Activated CD8-positive, alpha-beta T cell treated with anti-CD3 and anti-CD28 coated beads, Interleukin-2, amount 10 ng/mL, durations not matched to agents 7 days and 5 days (primary cell): ENCODE data around the gene LCN9. TPM values are rescaled to one million over a fixed set of nuclear protein-coding genes. Genes with fewer than 3 reads are reported as not detected.
"Not testable (repeated sequence)": the region's sequence is repeated elsewhere in the genome, so short reads cannot be mapped to it uniquely, and the experiment has no call there.

ENCODE experiments used
- ATAC-seq: fragments of 150-1000 bp; cut with Tn5 transposase; one replicate; pipeline ENCODE4 v1.10.0; 2021; ENCODE audit warnings: moderate library complexity
- CTCF ChIA-PET: fragments of 350-600 bp; sonication (Branson Sonifier 250); formaldehyde crosslinking; loops from one replicate; lab custom pipeline; 2021; ENCODE audit warnings: antibody characterized with exemption; lab: Charles Lee
- POLR2A ChIA-PET: fragments of 350-600 bp; sonication (Branson Sonifier 250); formaldehyde crosslinking; loops from one replicate; lab custom pipeline; 2021; ENCODE audit warnings: antibody characterized with exemption; lab: Charles Lee
- DNase-seq: peaks from one replicate; pipeline ENCODE4 v3.0.0-alpha.2; 2020
- H3K27ac Mint-ChIP-seq: one replicate; pipeline ENCODE4 v1.8.0; 2021; ENCODE audit warnings: mild to moderate bottlenecking, mixed read lengths
- H3K27me3 Mint-ChIP-seq: one replicate; pipeline ENCODE4 v1.8.0; 2021; ENCODE audit warnings: low read depth, mixed read lengths
- H3K36me3 Mint-ChIP-seq: one replicate; pipeline ENCODE4 v1.8.0; 2021; ENCODE audit warnings: low read depth, mixed read lengths
- H3K4me1 Mint-ChIP-seq: one replicate; pipeline ENCODE4 v1.8.0; 2021; ENCODE audit warnings: low read depth, mixed read lengths
- H3K4me3 Mint-ChIP-seq: one replicate; pipeline ENCODE4 v1.8.0; 2021; ENCODE audit warnings: mild to moderate bottlenecking, mixed read lengths
- H3K9me3 Mint-ChIP-seq: one replicate; pipeline ENCODE4 v1.8.0; 2022; ENCODE audit warnings: mixed read lengths; ENCODE audit not compliant: insufficient read depth
- total RNA-seq, 2 experiments: library from RNA; stranded (reverse); gene quantifications; one replicate each; pipeline ENCODE4 v1.2.3, GENCODE V29; 2021

The LCN9 gene
- total RNA-seq, 2 experiments from 2014 or later: not detected

DNA sequence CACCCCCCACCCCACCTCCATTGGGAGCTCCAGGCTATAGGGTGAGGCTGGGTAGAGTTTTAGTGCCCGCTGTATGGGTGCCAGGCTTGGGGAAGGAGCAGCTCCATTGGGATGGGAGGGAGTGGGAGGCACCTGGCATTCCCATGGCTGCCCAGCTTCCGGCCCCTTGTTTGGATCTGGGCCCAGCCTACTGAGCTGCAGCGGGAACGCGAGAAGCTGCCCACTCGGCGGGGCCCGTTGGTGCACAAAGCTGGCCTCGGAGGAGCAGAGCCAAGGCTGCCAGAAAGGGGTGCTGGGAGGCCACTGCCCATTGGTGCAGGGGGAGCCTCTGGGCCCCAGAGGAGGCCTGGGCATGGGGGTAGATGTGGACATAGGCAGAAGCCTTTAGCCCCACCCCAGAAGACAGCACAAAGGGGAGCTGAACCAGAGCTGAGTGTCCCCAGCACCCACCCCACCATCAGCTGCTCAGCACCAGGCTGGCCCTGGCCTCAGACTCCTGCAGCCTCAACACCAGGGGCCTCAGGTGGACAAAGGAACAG, 4.4 kb downstream of the LCN9 start:
- ATAC-seq (no peak), DNase-seq (no peak)
- ChIA-PET CTCF (no interaction called here), POLR2A (no interaction called here)
- Mint-ChIP-seq H3K9me3 (no peaks in the 10 kb centered on the region), H3K27ac (no peak overlapping the region), H3K4me3 (no peak overlapping the region), H3K27me3 (no peaks in the 10 kb centered on the region), H3K36me3 (no peaks in the 10 kb centered on the region), H3K4me1 (no peaks in the 10 kb centered on the region)

DNA sequence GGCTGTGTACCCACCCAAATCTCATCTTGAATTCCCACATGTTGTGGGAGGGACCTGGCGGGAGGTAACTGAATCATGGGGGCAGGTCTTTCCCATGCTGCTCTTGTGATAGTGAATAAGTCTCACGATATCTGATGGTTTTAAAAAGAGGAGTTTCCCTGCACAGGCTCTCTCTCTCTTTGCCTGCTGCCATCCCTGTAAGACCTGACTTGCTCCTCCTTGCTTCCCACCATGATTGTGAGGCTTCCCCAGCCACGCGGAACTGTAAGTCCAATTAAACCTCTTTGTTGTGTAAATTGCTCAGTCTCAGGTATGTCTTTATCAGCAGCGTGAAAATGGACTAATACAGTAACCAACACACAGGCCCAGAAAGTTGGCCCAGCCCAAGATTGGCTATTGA, 5.9 kb downstream of the LCN9 start:
- H3K4me1 Mint-ChIP-seq, H3K27ac Mint-ChIP-seq, H3K27me3 Mint-ChIP-seq, CTCF ChIA-PET, H3K36me3 Mint-ChIP-seq, POLR2A ChIA-PET, DNase-seq, H3K9me3 Mint-ChIP-seq, ATAC-seq, H3K4me3 Mint-ChIP-seq: not testable (repeated sequence)

DNA sequence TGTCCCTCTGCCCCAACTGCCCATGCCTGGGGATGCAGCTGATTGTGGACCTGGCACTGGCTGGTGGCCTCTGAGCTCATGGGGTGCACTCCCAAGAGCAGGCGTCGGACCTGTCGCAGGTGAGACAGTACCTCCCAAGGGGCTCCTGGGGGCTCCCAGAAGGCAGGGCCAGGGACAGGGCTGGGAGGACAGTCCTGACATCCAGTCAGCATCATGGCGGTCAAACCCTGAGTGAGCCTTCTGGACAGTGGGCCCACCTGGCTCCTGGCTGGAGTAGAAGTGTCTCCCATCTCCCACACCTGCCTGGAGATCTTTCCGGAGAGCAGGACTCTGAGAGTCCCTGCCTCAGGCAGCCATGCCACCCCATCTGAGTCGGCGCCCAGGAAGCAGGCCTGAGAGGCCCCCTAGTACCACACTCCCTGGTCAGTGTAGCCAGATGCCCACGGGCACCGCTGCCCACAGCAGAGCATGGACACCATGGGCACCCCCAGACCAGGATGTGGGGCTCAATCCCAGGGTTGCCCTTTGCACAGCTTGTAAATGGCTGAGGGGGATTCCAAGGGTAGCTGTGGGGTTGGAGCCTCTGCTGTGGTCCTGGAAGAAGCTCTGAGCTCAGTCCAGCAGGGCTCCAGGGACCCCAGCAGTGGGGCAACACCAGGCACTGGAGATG, 6.6 kb downstream of the LCN9 start:
- no peak for DNase-seq
- no peak overlapping the region for H3K27ac Mint-ChIP-seq
- CTCF ChIA-PET: no interaction called here
- POLR2A ChIA-PET: no interaction called here
- no peaks in the 10 kb centered on the region for H3K4me1 Mint-ChIP-seq
- no peak overlapping the region for H3K4me3 Mint-ChIP-seq
- ATAC-seq: no peak
- H3K36me3 Mint-ChIP-seq: no peaks in the 10 kb centered on the region
- H3K9me3 Mint-ChIP-seq: no peaks in the 10 kb centered on the region
- H3K27me3 Mint-ChIP-seq: no peaks in the 10 kb centered on the region

DNA sequence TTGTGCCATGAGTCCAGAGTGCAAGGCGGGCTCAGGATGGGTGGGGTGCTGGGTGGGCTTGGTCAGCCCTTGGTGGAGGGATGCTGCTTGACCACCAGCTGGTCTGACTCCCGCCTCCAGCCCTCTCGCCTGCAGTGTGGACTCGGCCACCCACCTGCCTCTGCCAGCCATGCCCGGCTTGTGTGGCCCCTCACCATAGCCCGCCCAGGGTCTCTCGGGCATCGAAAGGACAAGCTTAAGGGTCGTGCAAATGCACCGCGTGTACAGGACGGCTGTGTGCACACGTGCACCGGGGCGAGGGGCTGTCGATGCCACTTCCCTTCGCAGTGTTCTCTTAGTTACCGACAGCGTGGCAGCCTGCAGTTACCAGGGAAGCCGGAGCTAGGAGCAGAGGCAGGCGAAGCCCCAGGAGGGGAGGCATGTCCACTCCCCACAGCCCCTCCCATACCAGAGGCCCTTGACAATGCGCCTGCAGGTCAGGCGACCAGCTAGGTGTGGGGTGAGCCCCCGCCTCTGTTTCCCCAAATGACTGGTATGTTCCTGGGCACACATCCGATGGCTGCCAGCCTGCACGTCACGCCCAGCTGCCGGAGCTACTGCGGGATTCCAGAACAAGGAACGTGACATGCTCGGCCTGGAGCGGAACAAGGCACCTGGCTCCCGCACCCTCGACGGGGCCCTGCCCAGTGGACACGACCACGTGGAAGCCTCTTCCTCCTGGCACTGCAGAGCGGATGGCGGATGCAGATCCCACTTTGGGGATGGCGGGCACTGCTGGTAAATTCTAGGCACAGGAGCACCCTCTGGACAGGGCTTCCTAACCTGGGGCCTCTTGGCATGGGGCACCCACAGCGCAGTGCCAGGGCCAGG, 7.8 kb downstream of the LCN9 start:
- Mint-ChIP-seq H3K36me3 (no peaks in the 10 kb centered on the region), H3K27ac (no peak overlapping the region), H3K4me1 (no peaks in the 10 kb centered on the region), H3K4me3 (no peak overlapping the region), H3K27me3 (no peaks in the 10 kb centered on the region), H3K9me3 (no peaks in the 10 kb centered on the region)
- no peak for ATAC-seq
- ChIA-PET CTCF (no interaction called here), POLR2A (no interaction called here)
- DNase-seq: no peak

DNA sequence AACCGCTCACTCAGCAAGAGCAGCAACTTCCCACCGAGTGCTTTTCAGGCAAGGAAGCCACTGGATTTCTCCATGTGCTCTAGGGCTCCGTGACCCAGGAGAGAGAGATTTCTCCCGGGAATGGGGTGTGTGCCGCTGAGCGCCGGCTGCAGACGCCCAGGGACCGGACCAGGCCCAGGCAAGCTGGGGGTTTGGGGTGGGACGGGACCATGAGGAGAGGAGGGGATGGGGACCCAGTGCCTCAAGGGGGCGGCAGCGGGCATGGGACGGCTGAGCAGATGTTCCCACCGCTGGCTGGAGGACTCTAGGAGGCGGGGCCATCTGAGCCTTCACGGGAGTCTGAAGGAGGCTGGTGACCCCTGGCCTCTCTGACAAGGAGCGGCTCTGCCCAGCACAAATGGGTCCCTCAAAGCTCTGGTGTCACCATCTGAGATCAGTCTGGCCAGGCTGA, 8.5 kb downstream of the LCN9 start:
- Mint-ChIP-seq H3K9me3 (no peaks in the 10 kb centered on the region), H3K27me3 (no peaks in the 10 kb centered on the region), H3K4me1 (no peaks in the 10 kb centered on the region), H3K27ac (no peak overlapping the region), H3K36me3 (no peaks in the 10 kb centered on the region), H3K4me3 (no peak overlapping the region)
- no peak for DNase-seq
- ChIA-PET POLR2A (no interaction called here), CTCF (no interaction called here)
- no peak for ATAC-seq

DNA sequence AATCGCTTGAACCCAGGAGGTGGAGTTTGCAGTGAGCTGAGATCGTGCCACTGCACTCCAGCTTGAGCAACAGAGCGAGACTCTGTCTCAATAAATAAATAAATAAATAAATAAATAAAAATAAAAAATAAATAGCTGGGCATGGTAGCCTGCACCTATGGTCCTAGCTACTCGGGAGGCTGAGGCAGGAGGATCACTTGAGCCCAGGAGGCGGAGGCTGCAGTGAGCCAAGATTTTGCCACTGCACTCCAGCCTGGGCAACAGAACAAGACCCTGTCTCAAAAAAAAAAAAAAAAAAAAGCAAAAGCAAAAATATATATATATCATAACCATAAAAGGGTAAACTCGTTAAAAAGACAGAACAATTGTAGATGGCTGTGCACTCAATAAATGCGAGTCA, 9.7 kb downstream of the LCN9 start:
- H3K36me3 Mint-ChIP-seq, H3K4me1 Mint-ChIP-seq, CTCF ChIA-PET, H3K27me3 Mint-ChIP-seq, H3K9me3 Mint-ChIP-seq, ATAC-seq, H3K4me3 Mint-ChIP-seq, POLR2A ChIA-PET, DNase-seq, H3K27ac Mint-ChIP-seq: not testable (repeated sequence)

DNA sequence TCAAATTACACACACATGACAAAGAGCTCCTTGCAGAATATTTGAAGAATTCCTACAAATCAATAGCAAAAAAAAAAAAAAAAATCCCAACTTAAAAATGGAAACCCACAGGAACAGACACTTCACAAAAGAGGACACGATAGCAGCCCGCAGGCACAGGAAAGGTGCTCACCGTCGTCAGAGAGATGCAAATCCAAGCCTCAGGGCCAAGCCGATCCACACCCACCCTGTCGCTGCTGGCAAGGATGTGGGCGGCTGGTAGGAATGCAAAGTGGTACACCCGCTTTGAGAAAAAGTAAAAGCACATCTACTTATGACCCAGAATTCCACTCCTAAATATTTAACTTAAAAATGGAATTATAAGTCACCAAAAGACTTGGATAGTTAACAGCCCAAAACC, 10.8 kb downstream of the LCN9 start:
- H3K27ac Mint-ChIP-seq: no peak overlapping the region
- H3K4me1 Mint-ChIP-seq: no peaks in the 10 kb centered on the region
- CTCF ChIA-PET: no interaction called here
- DNase-seq (no peak), ATAC-seq (no peak)
- H3K36me3 Mint-ChIP-seq: no peaks in the 10 kb centered on the region
- no peaks in the 10 kb centered on the region for H3K9me3 Mint-ChIP-seq
- POLR2A ChIA-PET: no interaction called here
- no peak overlapping the region for H3K4me3 Mint-ChIP-seq
- H3K27me3 Mint-ChIP-seq: no peaks in the 10 kb centered on the region

DNA sequence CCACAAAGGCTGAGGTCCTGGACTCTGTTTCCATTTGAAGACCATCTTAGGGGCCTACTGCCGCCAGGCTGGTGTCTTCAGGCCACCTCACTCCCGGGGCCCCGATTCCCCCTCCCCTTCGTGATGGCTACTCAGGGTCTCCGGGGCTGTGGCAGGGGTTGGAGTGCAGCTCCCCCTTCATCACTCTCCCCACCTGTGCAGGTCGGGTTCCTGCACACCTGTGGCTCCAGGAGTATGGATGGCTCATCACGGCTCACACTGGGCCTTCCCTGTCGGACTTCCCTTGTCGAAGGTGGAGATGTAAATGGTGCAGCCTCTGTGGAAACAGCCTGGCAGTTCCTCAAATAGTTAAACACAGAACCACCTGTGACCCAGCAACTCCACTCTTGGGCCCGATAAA, 11.9 kb downstream of the LCN9 start:
- Mint-ChIP-seq H3K27ac (no peak overlapping the region), H3K36me3 (no peaks in the 10 kb centered on the region), H3K9me3 (no peaks in the 10 kb centered on the region), H3K4me3 (no peak overlapping the region), H3K4me1 (no peaks in the 10 kb centered on the region), H3K27me3 (no peaks in the 10 kb centered on the region)
- POLR2A ChIA-PET: no interaction called here
- DNase-seq (no peak), ATAC-seq (no peak)
- CTCF ChIA-PET: no interaction called here

DNA sequence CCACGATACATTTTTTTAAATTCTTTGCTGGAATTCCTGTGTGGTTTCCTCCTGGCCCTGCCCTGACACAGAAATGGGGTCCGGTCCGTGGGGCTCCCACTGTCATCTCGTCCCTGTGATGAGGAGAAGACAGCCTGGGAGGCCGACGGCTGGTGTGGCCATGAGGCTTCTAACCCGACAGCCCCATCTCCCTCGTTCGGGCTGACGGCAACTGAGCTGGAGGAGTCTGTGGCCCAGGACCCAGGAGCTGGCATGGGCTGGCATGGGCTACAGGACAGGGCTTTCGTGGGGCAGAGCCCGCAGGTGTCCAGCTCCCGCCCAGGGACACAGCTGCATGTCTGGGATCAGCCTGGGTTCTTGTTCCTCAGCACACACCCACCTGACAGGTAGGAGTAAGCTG, 13.8 kb downstream of the LCN9 start:
- no peak overlapping the region for H3K4me3 Mint-ChIP-seq
- no peak for ATAC-seq
- no peaks in the 10 kb centered on the region for H3K36me3 Mint-ChIP-seq
- no peak overlapping the region for H3K27ac Mint-ChIP-seq
- H3K4me1 Mint-ChIP-seq: no peaks in the 10 kb centered on the region
- no peak for DNase-seq
- ChIA-PET POLR2A (no interaction called here), CTCF (no interaction called here)
- no peaks in the 10 kb centered on the region for H3K9me3 Mint-ChIP-seq
- no peaks in the 10 kb centered on the region for H3K27me3 Mint-ChIP-seq

DNA sequence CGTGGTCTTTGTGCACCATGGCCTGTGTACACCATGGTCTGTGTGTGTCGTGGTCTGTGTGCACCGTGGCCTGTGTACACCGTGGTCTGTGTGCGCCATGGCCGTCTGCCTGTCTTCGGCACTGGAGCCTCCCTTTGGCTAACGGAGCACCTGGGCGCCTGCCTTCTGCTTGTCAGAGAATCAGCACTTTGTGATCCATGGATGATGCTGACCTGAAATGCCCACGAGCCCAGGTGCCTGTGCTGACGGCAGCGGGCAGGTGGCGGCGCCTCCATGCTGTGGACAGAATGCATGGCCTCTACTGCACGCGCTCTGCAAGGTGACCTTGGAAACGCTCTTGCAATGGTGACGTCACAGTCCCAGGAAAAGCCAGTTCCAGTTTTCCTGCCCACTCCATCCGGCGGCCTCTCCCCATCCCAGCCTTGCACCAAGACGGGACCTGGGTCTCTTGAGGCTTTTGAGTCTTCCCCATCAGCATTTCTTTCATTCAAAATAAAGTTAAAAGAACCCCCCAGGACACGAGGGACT, 14.6 kb downstream of the LCN9 start:
- DNase-seq (no peak), ATAC-seq (no peak)
- Mint-ChIP-seq H3K4me3 (no peak overlapping the region), H3K9me3 (no peaks in the 10 kb centered on the region), H3K27me3 (no peaks in the 10 kb centered on the region), H3K36me3 (no peaks in the 10 kb centered on the region), H3K4me1 (no peaks in the 10 kb centered on the region), H3K27ac (no peak overlapping the region)
- ChIA-PET POLR2A (no interaction called here), CTCF (no interaction called here)

DNA sequence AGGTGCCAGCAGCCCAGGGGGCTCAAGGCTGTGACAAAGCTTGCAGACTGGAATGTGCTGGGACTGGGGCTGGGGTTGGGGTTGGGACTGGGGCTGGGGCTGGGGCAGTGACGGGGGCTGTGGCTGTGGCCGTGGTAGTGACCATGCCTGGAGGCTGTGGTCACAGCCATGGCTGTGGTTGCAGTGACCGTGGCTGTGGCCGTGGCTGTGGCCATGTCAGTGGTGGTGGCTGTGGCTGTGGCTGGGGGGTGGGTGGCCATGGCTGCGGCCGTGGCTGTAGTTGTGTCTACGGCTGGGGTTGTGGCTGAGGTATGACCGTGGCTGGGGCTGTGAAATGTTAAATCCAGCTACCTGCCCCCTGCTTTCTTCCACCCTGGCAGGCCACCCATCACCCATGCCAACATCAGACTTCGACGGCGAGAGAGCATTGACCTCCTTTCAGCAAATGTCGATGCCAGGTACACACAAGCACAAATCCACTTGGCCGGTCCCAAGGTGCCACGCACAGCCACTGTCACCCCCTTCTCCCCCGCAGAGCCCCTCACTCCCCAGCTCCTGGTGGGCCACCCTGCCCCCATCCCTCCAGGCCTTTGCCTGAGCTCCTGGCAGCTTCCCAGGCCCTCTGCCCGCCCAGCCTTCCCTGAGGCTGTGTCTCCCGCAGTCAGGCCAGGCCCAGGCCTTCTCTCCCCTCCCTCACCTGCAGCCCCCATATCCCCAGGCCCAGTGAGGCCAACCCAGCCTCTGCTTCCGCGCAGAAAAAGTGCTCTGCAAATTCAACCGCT, 15.3 kb downstream of the LCN9 start:
- ATAC-seq (no peak), DNase-seq (no peak)
- Mint-ChIP-seq H3K4me3 (no peak overlapping the region), H3K9me3 (no peaks in the 10 kb centered on the region), H3K36me3 (no peaks in the 10 kb centered on the region), H3K27ac (no peak overlapping the region), H3K27me3 (no peaks in the 10 kb centered on the region), H3K4me1 (no peaks in the 10 kb centered on the region)
- ChIA-PET CTCF (no interaction called here), POLR2A (no interaction called here)
